Activated CD4-positive, alpha-beta T cell treated with anti-CD3 and anti-CD28 coated beads, Interleukin-10, Interleukin-2, amounts not matched to agents 100 ng/mL and 50 ng/mL, durations not matched to agents 16 hours and 8 hours (primary cell): ENCODE data around the gene NUP93.
A peak's percentile ranks its signal among the peaks of the same experiment; 100 is the strongest.
"Not testable (repeated sequence)": the region's sequence is repeated elsewhere in the genome, so short reads cannot be mapped to it uniquely, and the experiment has no call there.

Experiments
- DNase-seq: peaks from one replicate; pipeline ENCODE4 v3.0.0-alpha.2; 2020

NUP93 gene

DNA sequence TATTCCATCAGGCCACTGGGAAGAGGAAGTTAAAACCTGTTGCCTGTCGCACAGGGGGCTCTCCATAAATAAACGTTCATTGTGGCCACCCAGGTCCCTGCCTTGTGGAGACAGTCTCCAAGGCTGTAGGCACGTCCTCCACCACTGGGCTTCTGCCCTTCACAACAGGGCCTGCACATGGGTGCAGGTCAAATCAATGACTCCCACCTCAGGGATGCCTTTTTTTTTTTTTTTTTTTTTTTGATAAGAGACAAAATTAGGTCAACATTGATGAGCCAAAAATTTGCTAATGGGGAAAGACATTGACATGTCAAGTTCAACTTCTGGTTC lies 122.4 kb downstream of the NUP93 start:
- DNase-seq, result no peak

DNA sequence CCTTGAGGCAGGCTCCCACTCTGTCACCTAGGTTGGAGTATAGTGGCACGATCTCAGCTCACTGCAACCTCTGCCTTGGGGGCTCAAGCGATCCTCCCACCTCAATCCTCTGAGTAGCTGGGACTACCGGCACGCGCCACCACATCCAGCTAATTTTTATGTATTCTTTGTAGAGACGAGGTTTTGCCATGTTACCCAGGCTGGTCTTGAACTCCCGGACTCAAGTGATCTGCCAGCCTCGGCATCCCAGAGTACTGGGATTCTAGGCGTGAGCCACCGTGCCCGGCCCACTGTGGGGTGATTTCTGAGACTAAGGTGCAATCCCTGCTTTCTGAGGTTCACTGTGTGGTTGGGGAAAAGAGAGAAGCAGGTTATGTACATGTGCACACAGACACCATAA lies 123.0 kb downstream of the NUP93 start:
- DNase-seq, result no peak

DNA sequence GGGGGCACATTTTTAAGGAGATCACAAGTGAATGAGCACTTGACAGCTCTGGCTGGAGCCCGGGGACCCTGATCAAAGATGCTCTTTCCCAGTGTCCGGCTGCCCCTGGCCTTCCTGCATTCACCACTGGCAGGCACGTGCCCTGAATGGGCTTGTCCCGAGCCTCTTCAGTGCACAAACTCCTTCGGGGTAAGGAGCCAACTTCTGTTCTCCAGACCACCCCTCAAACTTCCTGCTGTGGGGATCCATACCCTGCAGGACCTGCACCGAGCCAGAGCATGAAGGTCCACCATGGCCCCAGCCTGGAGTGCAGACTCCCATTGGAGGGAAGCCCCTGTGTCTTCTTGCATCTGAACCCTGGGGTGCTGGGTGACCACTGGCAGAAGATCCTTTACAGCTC lies 125.3 kb downstream of the NUP93 start:
- no peak for DNase-seq

DNA sequence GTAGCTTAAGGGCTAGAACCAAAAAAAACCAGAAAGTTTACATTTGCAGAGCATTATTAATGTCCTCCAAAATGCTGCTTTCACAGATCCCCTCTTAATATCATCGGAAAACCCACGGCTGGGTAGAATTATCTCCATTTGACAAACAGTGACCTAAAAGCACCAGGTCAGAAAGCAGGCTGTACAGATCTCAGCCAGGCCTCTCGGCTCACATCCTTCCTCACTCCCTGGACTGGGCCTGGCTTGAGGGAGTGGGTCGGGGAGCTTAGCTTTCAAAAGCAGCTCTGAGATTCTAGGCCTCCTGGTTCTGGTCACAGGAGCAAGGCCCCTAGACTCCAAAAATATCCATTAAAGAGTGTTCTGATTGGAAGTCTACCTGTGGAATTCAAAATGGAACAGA lies 126.0 kb downstream of the NUP93 start:
- DNase-seq, result no peak

GRCh38 chr16:56856876-56857447 lies 127.0 kb downstream of the NUP93 start:
- DNase-seq, result no peak

- DNase-seq, result no peak
These were observed 128.4 kb downstream of the NUP93 start for GRCh38 chr16:56858374-56858773.

GRCh38 chr16:56859636-56860035 lies 129.7 kb downstream of the NUP93 start:
- no peak for DNase-seq

DNA sequence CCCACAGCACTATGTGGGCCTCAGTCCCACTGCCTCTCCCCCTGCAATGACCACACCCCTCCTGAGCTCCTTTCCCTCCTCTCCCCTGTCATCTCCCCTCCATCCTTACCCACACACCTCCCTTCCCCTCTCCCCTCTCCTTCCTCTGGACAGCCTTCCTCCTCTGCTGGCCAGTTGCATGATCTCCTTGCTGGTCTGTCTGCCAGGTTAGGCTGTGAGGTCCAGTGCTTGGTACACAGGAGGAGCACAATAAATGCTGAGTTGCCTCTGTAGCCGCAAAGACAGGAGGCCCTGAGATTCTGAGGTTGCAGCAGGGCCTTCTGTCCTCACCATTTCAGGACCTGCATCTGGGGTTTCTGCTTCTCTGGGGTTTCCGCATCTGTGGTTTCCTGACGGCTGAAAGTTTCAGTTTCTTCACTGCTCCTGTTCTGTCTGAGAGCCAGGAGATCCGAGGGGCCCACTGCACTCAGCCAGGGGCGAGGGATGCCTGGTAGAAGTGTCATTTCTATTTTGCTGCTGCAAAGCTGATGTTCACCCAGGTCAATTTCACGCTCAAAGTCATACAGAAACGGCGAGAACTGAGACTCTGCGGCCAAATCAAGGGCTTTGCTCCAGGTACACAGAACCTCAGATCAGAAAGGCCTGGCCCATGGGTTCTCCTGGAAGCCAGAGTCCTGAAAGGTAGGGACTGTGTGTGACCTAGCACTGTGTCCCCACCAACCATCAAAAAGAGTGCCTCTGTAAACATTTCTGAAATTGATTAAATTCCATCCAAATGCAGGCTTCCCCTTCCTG lies 130.5 kb downstream of the NUP93 start:
- peak; percentile 78 for DNase-seq

DNA sequence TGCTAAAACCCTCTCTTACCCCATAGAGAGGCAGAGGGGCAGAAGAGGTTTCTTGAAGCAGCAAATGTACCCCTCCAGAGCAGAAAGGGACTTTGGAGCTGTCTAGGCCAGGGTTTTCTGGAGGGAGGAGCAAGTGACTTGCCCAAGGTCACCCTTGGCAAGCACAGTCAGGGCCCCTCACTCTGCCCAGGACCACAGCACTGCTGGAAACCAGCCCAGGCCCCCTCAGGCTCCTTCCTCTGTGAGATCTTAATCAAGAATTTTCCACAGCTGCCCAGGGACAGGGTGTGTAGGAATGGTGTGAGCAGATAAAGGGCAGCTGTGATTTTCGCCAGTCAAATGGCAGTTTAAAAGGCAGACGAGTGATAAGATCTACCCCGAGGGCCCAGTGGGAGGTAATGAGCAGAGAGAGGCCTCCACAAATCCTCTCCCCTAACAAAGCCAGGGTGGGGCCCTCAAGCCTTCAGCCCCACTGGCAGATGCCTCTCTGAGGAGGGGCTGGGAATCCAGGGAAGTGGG lies 131.2 kb downstream of the NUP93 start:
- DNase-seq, result peak; percentile 6

- DNase-seq, result no peak
These were observed 131.8 kb downstream of the NUP93 start for GRCh38 chr16:56861756-56862155.

GRCh38 chr16:56862776-56863175 lies 132.8 kb downstream of the NUP93 start:
- peak; percentile 27 for DNase-seq

- no peak for DNase-seq
These were observed 135.0 kb downstream of the NUP93 start, which contains the start of gene SLC12A3 for GRCh38 chr16:56864960-56865359. TSS of gene SLC12A3 (plus strand) at chr16:56865207. CDS start at chr16:56865236, 29 bp downstream.

GRCh38 chr16:56865394-56866062 lies 135.6 kb downstream of the NUP93 start:
- DNase-seq, result no peak

- peak; percentile 63 for DNase-seq
These were observed 137.3 kb downstream of the NUP93 start for GRCh38 chr16:56866955-56867830.

DNA sequence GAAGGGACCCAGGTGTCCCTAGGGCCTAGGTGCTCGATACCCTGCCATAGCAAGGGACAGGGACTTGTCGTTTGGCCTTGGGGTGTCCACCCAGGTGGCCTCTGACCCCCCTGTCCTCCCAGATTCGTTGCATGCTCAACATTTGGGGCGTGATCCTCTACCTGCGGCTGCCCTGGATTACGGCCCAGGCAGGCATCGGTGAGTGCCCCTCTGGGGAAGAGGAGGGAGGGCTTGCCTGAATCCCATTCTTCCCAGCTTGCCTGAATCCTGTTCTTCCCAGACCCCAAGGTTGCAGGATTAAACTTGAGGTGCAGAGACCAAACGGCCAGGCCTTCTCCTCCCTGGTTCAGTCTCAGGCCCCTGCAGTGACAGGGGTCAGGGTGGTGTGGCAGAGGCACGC lies 138.2 kb downstream of the NUP93 start:
- no peak for DNase-seq

DNA sequence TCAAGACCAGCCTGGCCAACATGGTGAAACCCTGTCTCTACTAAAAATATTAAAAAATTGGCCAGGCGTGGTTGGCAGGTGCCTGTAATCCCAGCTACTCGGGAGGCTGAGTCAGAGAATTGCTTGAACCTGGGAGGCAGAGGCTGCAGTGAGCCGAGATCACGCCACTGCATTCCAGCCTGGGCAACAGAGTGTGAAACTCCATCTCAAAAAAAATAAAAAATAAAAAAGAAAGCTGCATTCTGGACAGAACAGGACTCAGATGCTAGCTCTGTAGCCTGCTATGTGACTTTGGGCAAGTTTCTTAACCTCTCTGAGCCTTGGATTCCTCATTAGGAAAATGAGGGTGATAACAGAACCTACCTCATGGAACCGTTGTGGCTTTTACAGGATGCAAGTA lies 138.8 kb downstream of the NUP93 start:
- not testable (repeated sequence) for DNase-seq

- DNase-seq, result peak; percentile 61
These were observed 139.8 kb downstream of the NUP93 start for GRCh38 chr16:56869513-56870275.

DNA sequence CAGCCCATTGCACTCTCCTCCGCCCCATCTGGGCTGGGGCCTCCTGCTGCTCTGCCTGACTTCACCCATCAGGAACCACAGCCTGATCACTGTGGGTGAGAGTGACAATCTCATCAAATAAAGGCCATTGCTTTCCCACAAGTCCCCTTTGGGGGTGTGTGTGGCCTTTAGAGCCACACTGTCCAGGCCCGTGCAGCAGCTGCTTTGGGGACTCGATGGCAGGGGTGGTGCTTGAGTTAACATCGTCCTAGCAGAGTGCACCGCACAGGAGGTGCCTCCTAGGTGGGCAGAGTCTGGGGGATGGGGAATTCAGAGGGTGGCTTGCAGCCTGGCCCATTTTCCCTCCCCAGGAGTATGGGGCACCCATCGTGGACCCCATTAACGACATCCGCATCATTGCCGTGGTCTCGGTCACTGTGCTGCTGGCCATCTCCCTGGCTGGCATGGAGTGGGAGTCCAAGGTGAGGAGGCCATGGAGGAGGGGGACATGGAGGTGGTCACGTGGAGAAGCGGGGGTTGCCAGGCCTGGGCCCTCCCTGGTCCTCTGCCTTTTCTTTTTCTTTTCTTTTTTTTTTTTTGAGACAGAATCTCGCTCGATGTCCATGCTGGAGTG lies 140.5 kb downstream of the NUP93 start:
- no peak for DNase-seq

DNA sequence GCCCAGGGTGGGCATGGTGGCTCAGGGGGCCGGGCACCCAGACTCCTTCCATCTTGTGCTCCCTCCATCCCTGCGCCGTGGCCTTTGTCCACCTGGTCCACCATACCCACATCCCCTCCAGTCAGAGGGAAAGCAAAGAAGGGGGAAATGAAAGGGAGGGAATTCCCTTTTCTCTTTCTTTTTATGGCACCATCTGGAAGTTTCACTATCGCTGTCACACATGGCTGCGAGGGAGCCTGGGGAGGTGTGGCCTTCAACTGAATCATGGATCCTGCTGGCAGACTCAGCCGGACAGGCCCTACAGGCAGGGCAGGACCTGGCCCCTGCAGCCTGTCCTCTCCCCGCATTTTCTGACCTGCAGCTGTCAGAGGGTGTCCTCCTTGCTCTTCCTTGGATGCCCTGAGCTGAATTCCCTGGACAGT lies 141.3 kb downstream of the NUP93 start:
- no peak for DNase-seq

DNA sequence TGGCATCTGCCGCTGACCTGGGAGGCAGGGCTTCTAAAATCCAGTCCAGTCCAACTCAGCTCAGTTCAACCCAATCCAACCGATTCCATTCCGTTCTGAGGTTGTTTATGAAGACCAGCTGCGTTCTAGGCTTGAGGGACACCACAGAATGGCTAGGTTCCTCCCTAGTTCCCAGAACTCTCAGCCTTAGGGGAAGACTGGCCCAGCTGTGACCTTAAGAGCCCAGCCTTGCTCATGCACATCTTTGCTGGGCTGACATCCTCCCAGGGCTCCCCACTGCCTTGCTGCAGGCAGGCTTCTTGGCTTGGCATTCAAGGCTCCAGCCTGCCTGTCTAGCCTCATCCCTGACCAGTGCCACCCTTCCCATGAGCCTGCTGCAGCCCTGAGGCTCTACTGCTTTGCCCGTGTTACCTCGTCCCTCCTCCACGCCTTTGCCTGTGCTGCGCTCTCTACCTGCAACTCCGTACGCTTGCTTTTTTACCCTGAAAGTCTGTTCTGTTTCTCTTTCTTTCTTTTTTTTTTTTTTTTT lies 143.0 kb downstream of the NUP93 start:
- DNase-seq, result no peak

DNA sequence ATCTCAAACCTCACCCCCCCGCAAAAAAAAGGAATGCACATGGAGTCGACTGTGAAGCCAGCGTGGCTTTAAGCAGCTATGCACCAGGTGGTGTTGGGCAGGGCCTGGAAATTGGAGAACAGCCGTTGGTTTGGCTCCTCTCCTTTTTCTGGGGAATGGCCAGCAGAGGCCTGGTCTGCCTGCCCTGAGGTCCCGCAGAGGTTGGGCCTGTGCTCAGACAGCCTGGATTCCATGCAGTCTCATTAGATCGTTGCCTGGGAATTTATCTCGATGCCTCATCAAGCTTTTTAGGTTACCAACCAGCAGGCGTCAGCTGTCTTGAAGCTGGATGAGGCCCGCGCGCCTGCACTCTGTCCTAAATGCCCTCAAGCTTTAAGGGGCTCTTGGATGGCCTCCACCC lies 144.9 kb downstream of the NUP93 start:
- no peak for DNase-seq
